ENCODE results near the gene AHNAK. TPM values are rescaled to one million over a fixed set of nuclear protein-coding genes. Genes with fewer than 3 reads are reported as not detected.
A peak's percentile ranks its signal among the peaks of the same experiment; 100 is the strongest.
"Not testable (repeated sequence)": the region's sequence is repeated elsewhere in the genome, so short reads cannot be mapped to it uniquely, and the experiment has no call there.

AHNAK gene
- total RNA-seq, 2 experiments from 2014 or later: 180 to 390 TPM

GRCh38 chr11:62555464-62556107, 9.0 kb upstream of the AHNAK start:
- Mint-ChIP-seq H3K27ac (peak overlapping the region; percentile 96), H3K9me3 (ENCODE audit: low read depth) (no peaks in the 10 kb centered on the region)
- CTCF ChIA-PET: interaction anchor here (0.7 to 12.5 kb wide), 6 partner anchors 12 to 165 kb away, joined by 3 to 354 read pairs (median 4); partner anchors contain the start of genes AHNAK and EEF1G

DNA sequence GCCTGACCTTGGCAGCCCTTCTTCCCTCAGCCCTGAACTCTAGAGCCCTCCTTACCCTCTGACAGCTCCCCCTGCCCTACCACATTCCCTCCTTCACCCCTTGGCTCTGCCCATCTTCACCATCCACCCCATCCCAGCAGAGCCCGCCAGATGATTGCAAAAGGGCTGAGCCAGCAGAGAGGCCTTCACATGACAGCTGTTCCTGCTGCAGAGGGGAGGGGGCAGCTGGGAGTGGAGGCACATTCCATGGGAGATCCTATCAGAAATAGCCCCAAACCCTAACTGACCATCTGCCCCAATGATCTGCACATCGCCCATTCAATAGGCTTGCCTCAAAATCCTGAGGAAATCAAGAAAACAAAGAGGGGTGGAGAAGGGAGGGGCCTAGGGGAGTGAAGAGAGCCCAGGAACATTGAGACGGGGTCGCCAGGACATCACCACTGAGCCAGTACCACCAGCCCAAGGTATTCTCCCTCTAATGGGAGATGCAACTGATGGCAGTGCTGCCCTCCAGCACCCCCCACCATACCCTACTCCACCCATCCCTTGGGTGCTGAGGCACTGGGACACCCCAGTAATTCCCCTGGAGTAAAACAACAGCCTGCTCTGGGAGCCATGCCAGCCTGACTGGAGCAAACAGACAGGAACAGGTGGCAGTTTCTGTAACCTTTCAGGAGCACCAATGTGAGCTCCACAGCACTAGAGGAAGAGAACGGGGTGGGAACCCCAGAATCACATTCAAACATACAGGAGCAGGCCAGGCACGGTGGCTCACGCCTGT, 8.0 kb upstream of the AHNAK start:
- no peak for DNase-seq
- peaks cover 93% of the 10 kb centered on the region for H3K4me1 Mint-ChIP-seq
- no peaks in the 10 kb centered on the region for H3K9me3 Mint-ChIP-seq (ENCODE audit: low read depth)
- H3K27ac Mint-ChIP-seq: peak overlapping the region; percentile 96
- no peak overlapping the region for H3K4me3 Mint-ChIP-seq
- peaks cover 12% of the 10 kb centered on the region for H3K27me3 Mint-ChIP-seq
- H3K36me3 Mint-ChIP-seq: peaks cover 14% of the 10 kb centered on the region
- CTCF ChIA-PET: interaction anchor here (1.1 to 12.5 kb wide), 4 partner anchors 11 to 130 kb away, joined by 3 to 354 read pairs (median 34); partner anchors contain the start of genes AHNAK and EEF1G
- no peak for ATAC-seq

More at GRCh38 chr11:62555464-62556107, 9.0 kb upstream of the AHNAK start:
- H3K27me3 Mint-ChIP-seq: peaks cover 6% of the 10 kb centered on the region
- peaks cover 23% of the 10 kb centered on the region for H3K36me3 Mint-ChIP-seq
- peaks cover 96% of the 10 kb centered on the region for H3K4me1 Mint-ChIP-seq
- H3K4me3 Mint-ChIP-seq: peak overlapping the region; percentile 65
- ATAC-seq (peak; percentile 18), DNase-seq (peak; percentile 86)

DNA sequence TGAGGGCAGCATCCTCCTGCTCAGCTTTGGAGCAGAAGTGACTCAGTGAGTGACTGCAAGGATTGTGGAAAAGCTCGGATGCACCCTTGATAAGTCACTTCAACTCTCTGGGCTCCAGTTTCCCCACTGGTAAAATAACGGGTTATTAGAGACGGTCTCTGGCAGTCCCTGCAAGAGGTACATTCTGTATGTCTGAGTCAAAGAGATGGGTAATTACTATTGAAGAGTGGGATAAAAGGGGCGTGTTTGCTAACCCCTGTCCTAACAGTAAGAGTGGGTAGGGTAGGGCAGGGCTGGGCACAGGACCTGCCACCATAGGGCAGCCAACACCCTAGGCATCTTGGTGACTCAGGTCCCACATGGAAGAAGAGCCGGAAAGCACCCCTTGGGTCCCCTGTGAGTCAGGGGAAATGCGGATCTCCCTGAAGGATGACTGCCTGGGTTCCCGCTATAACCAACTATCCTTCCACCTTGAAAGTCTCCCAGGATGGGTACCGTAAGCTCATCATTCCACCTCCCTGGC, 7.3 kb upstream of the AHNAK start:
- Mint-ChIP-seq H3K4me1 (peaks cover 87% of the 10 kb centered on the region), H3K36me3 (peaks cover 7% of the 10 kb centered on the region), H3K27me3 (peaks cover 15% of the 10 kb centered on the region), H3K27ac (peak overlapping the region; percentile 96), H3K4me3 (no peak overlapping the region), H3K9me3 (ENCODE audit: low read depth) (no peaks in the 10 kb centered on the region)
- ATAC-seq (no peak), DNase-seq (no peak)
- CTCF ChIA-PET: interaction anchor here (1.0 to 12.5 kb wide), 4 partner anchors 11 to 130 kb away, joined by 4 to 354 read pairs (median 34); partner anchors contain the start of gene AHNAK

GRCh38 chr11:62553080-62553838, 6.7 kb upstream of the AHNAK start:
- H3K9me3 Mint-ChIP-seq (ENCODE audit: low read depth): no peaks in the 10 kb centered on the region
- DNase-seq (peak; percentile 82), ATAC-seq (peak; percentile 9)
- CTCF ChIA-PET: interaction anchor here (0.7 to 12.5 kb wide), 6 partner anchors 10 to 842 kb away, joined by 3 to 354 read pairs (median 4); partner anchors contain the start of gene AHNAK
- peaks cover 3% of the 10 kb centered on the region for H3K36me3 Mint-ChIP-seq
- H3K4me1 Mint-ChIP-seq: peaks cover 82% of the 10 kb centered on the region
- peak overlapping the region; percentile 46 for H3K4me3 Mint-ChIP-seq
- H3K27me3 Mint-ChIP-seq: peaks cover 19% of the 10 kb centered on the region
- peak overlapping the region; percentile 96 for H3K27ac Mint-ChIP-seq

DNA sequence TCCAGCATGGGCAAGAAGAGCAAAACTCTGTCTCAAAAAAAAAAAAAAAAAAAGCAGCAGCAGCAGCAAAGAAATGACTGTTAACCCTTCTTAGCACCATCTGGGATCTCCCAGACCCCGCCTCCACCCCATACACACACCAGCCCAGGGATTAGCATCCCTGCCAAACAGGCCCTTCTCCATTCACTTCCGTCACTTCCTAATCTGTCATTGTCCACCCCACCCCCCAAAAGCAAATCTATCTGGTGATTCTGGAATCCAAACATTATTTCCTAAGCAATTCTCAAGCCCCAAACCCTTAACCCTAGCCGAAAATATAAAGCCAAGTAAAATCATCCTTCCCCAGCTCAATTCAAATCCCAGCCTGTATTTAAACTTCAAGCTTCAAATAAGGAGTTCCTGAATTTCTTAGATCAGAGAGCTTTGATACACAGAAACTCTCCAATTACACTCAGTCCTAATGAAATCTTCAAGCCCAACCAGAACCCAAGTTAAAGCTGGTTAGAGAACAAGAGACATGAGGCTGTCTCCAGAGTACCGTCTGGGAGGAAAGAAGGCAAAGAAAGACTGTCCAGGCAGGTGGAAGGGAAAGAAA, 6.0 kb upstream of the AHNAK start:
- ATAC-seq (no peak), DNase-seq (no peak)
- H3K9me3 Mint-ChIP-seq (ENCODE audit: low read depth): no peaks in the 10 kb centered on the region
- H3K27me3 Mint-ChIP-seq: peaks cover 26% of the 10 kb centered on the region
- H3K4me1 Mint-ChIP-seq: peaks cover 81% of the 10 kb centered on the region
- peak overlapping the region; percentile 46 for H3K4me3 Mint-ChIP-seq
- H3K36me3 Mint-ChIP-seq: peaks cover 3% of the 10 kb centered on the region
- peak overlapping the region; percentile 96 for H3K27ac Mint-ChIP-seq
- CTCF ChIA-PET: interaction anchor here (0.7 to 12.5 kb wide), 10 partner anchors 7 to 841 kb away, joined by 3 to 354 read pairs (median 5); partner anchors contain the start of genes AHNAK and TUT1

- Mint-ChIP-seq H3K27ac (peak overlapping the region; percentile 22), H3K4me1 (peaks cover 66% of the 10 kb centered on the region), H3K27me3 (peaks cover 26% of the 10 kb centered on the region)
- ATAC-seq; DNase-seq; H3K9me3 Mint-ChIP-seq (ENCODE audit: low read depth); H3K4me3 Mint-ChIP-seq; H3K36me3 Mint-ChIP-seq: not testable (repeated sequence)
- CTCF ChIA-PET: interaction anchor here (0.9 to 12.5 kb wide), 7 partner anchors 7 to 171 kb away, joined by 3 to 354 read pairs (median 5); partner anchors contain the start of gene AHNAK
Measured at GRCh38 chr11:62550478-62550877, 3.9 kb upstream of the AHNAK start.

DNA sequence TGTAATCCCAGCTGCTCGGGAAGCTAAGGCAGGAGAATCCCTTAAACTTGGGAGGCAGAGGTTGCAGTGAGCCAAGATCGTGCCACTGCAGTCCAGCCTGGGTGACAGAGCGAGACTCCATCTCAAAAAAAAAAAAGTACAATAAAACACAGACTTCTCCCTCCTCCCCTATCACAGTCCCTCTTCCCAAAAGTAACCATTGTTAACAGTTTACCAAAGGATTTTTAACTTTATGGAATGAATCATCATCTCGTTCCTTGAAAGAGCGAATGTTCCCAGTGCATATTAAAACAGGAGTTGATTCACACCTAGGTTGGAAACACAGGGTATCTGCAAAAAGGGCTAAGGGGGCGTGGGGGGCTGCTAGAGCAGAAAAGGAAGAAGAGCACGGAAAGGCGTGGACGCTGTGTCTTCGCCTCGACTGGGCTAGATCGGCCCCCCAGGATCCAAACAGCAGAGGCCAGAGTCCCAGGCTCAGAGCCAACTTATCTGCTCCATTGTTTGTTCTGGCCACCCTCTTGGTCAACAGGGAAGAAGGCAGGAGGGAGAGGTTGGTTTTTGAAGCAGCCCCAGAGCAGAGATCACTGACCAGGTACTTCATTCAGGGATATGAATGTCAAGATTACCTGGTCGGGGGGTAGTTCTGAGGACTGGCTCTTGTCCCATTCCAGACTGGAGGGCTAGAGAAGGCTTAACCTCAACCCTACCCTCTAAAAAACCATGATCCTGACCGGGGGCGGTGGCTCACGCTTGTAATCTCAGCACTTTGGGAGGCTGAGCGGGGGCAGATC, 2.1 kb upstream of the AHNAK start:
- peaks cover 55% of the 10 kb centered on the region for H3K4me1 Mint-ChIP-seq
- CTCF ChIA-PET: interaction anchor here (1.7 to 10.7 kb wide), 2 partner anchors 7 to 12 kb away, joined by 9 to 354 read pairs; no protein-coding TSS in a partner anchor
- H3K36me3 Mint-ChIP-seq: peaks cover 12% of the 10 kb centered on the region
- DNase-seq (no peak), ATAC-seq (no peak)
- H3K27ac Mint-ChIP-seq: no peak overlapping the region
- H3K9me3 Mint-ChIP-seq (ENCODE audit: low read depth): no peaks in the 10 kb centered on the region
- peaks cover 26% of the 10 kb centered on the region for H3K27me3 Mint-ChIP-seq
- H3K4me3 Mint-ChIP-seq: no peak overlapping the region

- Mint-ChIP-seq H3K36me3 (peaks cover 12% of the 10 kb centered on the region), H3K9me3 (ENCODE audit: low read depth) (no peaks in the 10 kb centered on the region), H3K4me3 (peak overlapping the region; percentile 98), H3K4me1 (peaks cover 55% of the 10 kb centered on the region), H3K27ac (peak overlapping the region; percentile 47), H3K27me3 (peaks cover 26% of the 10 kb centered on the region)
- DNase-seq: no peak
- no peak for ATAC-seq
- CTCF ChIA-PET: interaction anchor here (0.7 to 10.7 kb wide), 3 partner anchors 8 to 123 kb away, joined by 4 to 354 read pairs (median 12); no protein-coding TSS in a partner anchor
Measured at GRCh38 chr11:62547691-62548281, 1.2 kb upstream of the AHNAK start.

- Mint-ChIP-seq H3K27ac (peak overlapping the region; percentile 46), H3K4me1 (peaks cover 54% of the 10 kb centered on the region), H3K4me3 (peak overlapping the region; percentile 98), H3K9me3 (ENCODE audit: low read depth) (no peaks in the 10 kb centered on the region), H3K36me3 (peaks cover 11% of the 10 kb centered on the region), H3K27me3 (peaks cover 26% of the 10 kb centered on the region)
- DNase-seq: no peak
- no peak for ATAC-seq
- CTCF ChIA-PET: interaction anchor here (0.8 to 10.7 kb wide), 3 partner anchors 9 to 294 kb away, joined by 3 to 354 read pairs (median 12); no protein-coding TSS in a partner anchor
Measured at GRCh38 chr11:62546929-62547625, 471 bp upstream of the AHNAK start.

- Mint-ChIP-seq H3K4me1 (peaks cover 54% of the 10 kb centered on the region), H3K27ac (peak overlapping the region; percentile 90), H3K4me3 (peak overlapping the region; percentile 98), H3K9me3 (ENCODE audit: low read depth) (no peaks in the 10 kb centered on the region), H3K27me3 (peaks cover 22% of the 10 kb centered on the region), H3K36me3 (peaks cover 11% of the 10 kb centered on the region)
- peak; percentile 74 for DNase-seq
- ATAC-seq: peak; percentile 17
- CTCF ChIA-PET: interaction anchor here (0.9 to 10.7 kb wide), 6 partner anchors 10 to 311 kb away, joined by 3 to 354 read pairs (median 41); no protein-coding TSS in a partner anchor
Measured at GRCh38 chr11:62545437-62546243, 966 bp downstream of the AHNAK start.

Data from activated CD8-positive, alpha-beta memory T cell treated with anti-CD3 and anti-CD28 coated beads, Interleukin-2, amount 10 ng/mL, durations not matched to agents 7 days and 5 days (primary cell).